Astrocyte (in vitro differentiated cells and primary cell): ENCODE results near the gene ST6GALNAC2.

Experiments
- CTCF ChIP-seq: IDR thresholded peaks from 2 replicates; pipeline ENCODE4 v1.5.1; 2011; ENCODE audit warnings: low read depth, mild to moderate bottlenecking, inconsistent platforms, low read length, moderate library complexity; ENCODE audit not compliant: insufficient read depth
- EZH2 ChIP-seq: IDR thresholded peaks from 2 replicates; pipeline ENCODE4 v1.6.1; 2012; ENCODE audit warnings: mild to moderate bottlenecking, low read length, inconsistent platforms; ENCODE audit not compliant: insufficient read depth

DNA sequence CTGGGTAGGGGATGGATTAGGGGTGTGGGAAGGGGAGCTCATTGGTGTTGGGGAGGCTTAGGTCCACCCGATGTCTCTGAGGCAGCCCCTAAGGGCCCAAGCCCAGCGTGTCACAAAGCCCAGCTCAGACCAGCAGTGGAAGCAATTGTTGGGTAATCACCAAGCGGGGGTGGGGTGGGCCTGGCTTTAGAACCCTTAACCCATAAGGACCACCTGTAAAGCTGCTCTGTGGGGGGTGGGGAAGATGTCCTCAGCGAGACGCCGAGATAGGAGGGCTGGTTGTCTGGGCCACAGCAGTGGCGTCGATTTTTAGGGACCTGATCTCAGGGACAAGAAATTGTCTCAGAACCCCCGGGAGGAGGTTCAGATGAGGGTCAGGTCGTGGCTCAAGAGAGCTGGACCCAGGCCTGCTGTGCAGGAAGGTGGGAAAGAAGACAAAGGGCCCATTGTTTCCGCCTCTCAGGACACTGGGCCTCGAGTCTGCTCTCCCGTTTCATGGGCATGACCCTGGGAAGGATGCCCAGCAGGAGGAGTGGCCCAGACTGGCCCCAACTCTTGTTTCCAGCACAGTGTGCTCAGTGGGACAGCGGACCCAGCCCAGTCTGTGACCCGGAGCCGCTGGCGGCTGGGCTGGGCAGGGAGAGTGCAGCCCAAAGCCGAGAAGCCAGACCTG, 15.9 kb downstream of the ST6GALNAC2 start:
- TF ChIP-seq CTCF: no peak
- TF ChIP-seq EZH2: no peak
